ENCODE results near the gene ITIH1. TPM values are rescaled to one million over a fixed set of nuclear protein-coding genes. Genes with fewer than 3 reads are reported as not detected.

ITIH1 gene
- total and polyA plus RNA-seq, 2 of the 4 experiments (the other 2 are of a cell fraction): not detected

DNA sequence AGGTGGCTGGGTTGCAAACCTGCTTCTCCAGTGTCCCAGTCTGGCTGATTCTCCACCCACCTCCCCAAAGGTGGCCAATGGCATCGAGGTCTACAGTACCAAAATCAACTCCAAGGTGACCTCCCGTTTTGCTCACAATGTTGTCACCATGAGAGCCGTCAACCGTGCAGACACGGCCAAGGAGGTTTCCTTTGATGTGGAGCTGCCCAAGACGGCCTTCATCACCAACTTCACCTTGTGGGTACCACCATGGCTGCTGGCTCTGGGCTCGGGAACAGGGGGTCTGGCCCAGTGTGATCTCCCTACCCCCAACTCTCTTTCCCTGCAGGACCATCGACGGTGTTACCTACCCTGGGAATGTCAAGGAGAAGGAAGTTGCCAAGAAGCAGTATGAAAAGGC is 19.0 kb downstream of the ITIH1 start:
- Histone ChIP-seq H3K79me1 (ENCODE audit: low read depth in 1 of 2, low read length in 2 of 2) (no peaks in the 10 kb centered on the region), H2AFZ (replicated peaks; ENCODE audit: low read length, poor library complexity) (no peak overlapping the region), H3K23ac (ENCODE audit: low read depth, low read length) (no peak overlapping the region), H3K4me2 (ENCODE audit: low read depth, low read length) (no peak overlapping the region), H2BK15ac (ENCODE audit: low read depth, low read length) (no peak overlapping the region), H3K27me3 (ENCODE audit: control insufficient read depth, insufficient read depth, low read length) (peaks cover 11% of the 10 kb centered on the region; the same call in 1 of the 2 replicates), H4K91ac (ENCODE audit: insufficient read depth, low read depth, low read length) (no peak overlapping the region), H2BK120ac (ENCODE audit: low read depth, low read length) (no peak overlapping the region), H4K8ac (ENCODE audit: low read depth in 2 of 2, low read length in 2 of 2) (no peak overlapping the region), H3K9me1 (ENCODE audit: insufficient read depth, low read length) (no peaks in the 10 kb centered on the region), H3K4me1 (ENCODE audit: control insufficient read depth, insufficient read depth, low read length) (peaks cover 1% of the 10 kb centered on the region; the same call in 1 of the 2 replicates), H3K9me3 (ENCODE audit: control insufficient read depth, insufficient read depth, low read length) (no peaks in the 10 kb centered on the region), H4K5ac (ENCODE audit: low read depth, low read length) (no peak overlapping the region), H3K56ac (ENCODE audit: extremely low read depth, insufficient read depth, low read length) (no peak overlapping the region), H2AK9ac (replicated peaks; ENCODE audit: low read depth, low read length, poor library complexity) (no peak overlapping the region), H3K4ac (ENCODE audit: low read depth, low read length) (no peak overlapping the region), H3K4me3 (ENCODE audit: insufficient read depth, low read depth, low read length) (no peak overlapping the region), H3K27ac (ENCODE audit: insufficient read depth, low read length) (no peak overlapping the region), H4K20me1 (ENCODE audit: insufficient read depth, low read length) (no peaks in the 10 kb centered on the region), H2AK5ac (ENCODE audit: low read depth, low read length) (no peak overlapping the region), H3K18ac (ENCODE audit: low read depth, low read length) (no peak overlapping the region), H2BK20ac (ENCODE audit: low read depth, low read length) (no peak overlapping the region), H3K36me3 (ENCODE audit: control insufficient read depth, insufficient read depth, low read length) (no peaks in the 10 kb centered on the region), H3K14ac (replicated peaks; ENCODE audit: low read depth, low read length) (no peak overlapping the region), H3K9ac (ENCODE audit: low read depth, low read length) (no peak overlapping the region), H2BK5ac (ENCODE audit: low read depth, low read length, poor library complexity, severe bottlenecking) (no peak overlapping the region)
- no TSS peak for BruUV-seq (replicated peaks)
- no peak for ATAC-seq (ENCODE audit: low read depth)
- intact Hi-C loops (cut with micrococcal nuclease): no loop called here
- in situ Hi-C loops (cut with MboI; ENCODE audit: low sequenced_read_pairs): no loop called here
- WGBS, 2 experiments (ENCODE audit: extremely low coverage in 2 of 2, insufficient read length in 1 of 2): no CpG with 5 or more reads among the region's 9 CpGs
- CTCF ChIA-PET: no interaction called here
- dilution Hi-C loops (cut with HindIII; ENCODE audit: low sequenced_read_pairs, unreplicated experiment): no loop called here
- TF ChIP-seq MAZ (IDR thresholded peaks at IDR 0.05; ENCODE audit: borderline replicate concordance, low read depth, low read length) (no peak), FOS (IDR thresholded peaks at IDR 0.05; ENCODE audit: low read depth, low read length) (no peak), BHLHE40 (IDR thresholded peaks at IDR 0.05; ENCODE audit: low read depth, low read length) (no peak), RCOR1 (IDR thresholded peaks at IDR 0.05; ENCODE audit: insufficient replicate concordance, low read length) (no peak), POLR2A (IDR thresholded peaks at IDR 0.05; ENCODE audit: low read depth, low read length) (no peak), NFE2L2 (IDR thresholded peaks at IDR 0.05; ENCODE audit: low read depth, low read length) (no peak), SMC3 (IDR thresholded peaks at IDR 0.05; ENCODE audit: low read depth, low read length) (no peak), CHD1 (IDR thresholded peaks at IDR 0.05; ENCODE audit: low read depth, low read length) (no peak), RFX5 (IDR thresholded peaks at IDR 0.05; ENCODE audit: low read depth, low read length) (no peak), CEBPB (IDR thresholded peaks at IDR 0.05; ENCODE audit: low read depth, low read length) (no peak), MXI1 (IDR thresholded peaks at IDR 0.05; ENCODE audit: borderline replicate concordance, low read depth, low read length) (no peak), RAD21 (IDR thresholded peaks at IDR 0.05; ENCODE audit: low read length) (no peak), MAFK (IDR thresholded peaks at IDR 0.05; ENCODE audit: low read depth, low read length) (no peak)
- TF ChIP-seq, protein P1, sequence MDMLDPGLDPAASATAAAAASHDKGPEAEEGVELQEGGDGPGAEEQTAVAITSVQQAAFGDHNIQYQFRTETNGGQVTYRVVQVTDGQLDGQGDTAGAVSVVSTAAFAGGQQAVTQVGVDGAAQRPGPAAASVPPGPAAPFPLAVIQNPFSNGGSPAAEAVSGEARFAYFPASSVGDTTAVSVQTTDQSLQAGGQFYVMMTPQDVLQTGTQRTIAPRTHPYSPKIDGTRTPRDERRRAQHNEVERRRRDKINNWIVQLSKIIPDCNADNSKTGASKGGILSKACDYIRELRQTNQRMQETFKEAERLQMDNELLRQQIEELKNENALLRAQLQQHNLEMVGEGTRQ (IDR thresholded peaks at IDR 0.05; ENCODE audit: low read depth, low read length): no peak
- TF ChIP-seq, protein P2, sequence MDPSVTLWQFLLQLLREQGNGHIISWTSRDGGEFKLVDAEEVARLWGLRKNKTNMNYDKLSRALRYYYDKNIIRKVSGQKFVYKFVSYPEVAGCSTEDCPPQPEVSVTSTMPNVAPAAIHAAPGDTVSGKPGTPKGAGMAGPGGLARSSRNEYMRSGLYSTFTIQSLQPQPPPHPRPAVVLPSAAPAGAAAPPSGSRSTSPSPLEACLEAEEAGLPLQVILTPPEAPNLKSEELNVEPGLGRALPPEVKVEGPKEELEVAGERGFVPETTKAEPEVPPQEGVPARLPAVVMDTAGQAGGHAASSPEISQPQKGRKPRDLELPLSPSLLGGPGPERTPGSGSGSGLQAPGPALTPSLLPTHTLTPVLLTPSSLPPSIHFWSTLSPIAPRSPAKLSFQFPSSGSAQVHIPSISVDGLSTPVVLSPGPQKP (IDR thresholded peaks at IDR 0.05; ENCODE audit: borderline replicate concordance, low read depth, low read length): no peak
- TF ChIP-seq, protein P3, sequence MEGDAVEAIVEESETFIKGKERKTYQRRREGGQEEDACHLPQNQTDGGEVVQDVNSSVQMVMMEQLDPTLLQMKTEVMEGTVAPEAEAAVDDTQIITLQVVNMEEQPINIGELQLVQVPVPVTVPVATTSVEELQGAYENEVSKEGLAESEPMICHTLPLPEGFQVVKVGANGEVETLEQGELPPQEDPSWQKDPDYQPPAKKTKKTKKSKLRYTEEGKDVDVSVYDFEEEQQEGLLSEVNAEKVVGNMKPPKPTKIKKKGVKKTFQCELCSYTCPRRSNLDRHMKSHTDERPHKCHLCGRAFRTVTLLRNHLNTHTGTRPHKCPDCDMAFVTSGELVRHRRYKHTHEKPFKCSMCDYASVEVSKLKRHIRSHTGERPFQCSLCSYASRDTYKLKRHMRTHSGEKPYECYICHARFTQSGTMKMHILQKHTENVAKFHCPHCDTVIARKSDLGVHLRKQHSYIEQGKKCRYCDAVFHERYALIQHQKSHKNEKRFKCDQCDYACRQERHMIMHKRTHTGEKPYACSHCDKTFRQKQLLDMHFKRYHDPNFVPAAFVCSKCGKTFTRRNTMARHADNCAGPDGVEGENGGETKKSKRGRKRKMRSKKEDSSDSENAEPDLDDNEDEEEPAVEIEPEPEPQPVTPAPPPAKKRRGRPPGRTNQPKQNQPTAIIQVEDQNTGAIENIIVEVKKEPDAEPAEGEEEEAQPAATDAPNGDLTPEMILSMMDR (conservative IDR thresholded peaks at IDR 0.05; ENCODE audit: low read depth, low read length): no peak
- POLR2A ChIA-PET (ENCODE audit: unreplicated experiment): no interaction called here
- no peak for DNase-seq

Measured in IMR-90 (cell line).